B cell (primary cell): ENCODE measurements around the gene C15orf40. TPM values are rescaled to one million over a fixed set of nuclear protein-coding genes. Genes with fewer than 3 reads are reported as not detected.
A peak's percentile ranks its signal among the peaks of the same experiment; 100 is the strongest.

Experiments used
- ATAC-seq: fragments of 200-7000 bp; cut with Tn5 transposase; one replicate; pipeline ENCODE4 v1.10.0; 2021; ENCODE audit warnings: low read depth, mild to moderate bottlenecking, moderate number of reproducible peaks, moderate library complexity
- CTCF ChIA-PET: fragments of 350-600 bp; sonication (Branson Sonifier 250); formaldehyde crosslinking; loops from one replicate; lab custom pipeline; 2021; ENCODE audit warnings: antibody characterized with exemption, inconsistent platforms; lab: Charles Lee
- POLR2A ChIA-PET: fragments of 350-600 bp; sonication (Branson Sonifier 250); formaldehyde crosslinking; loops from one replicate; lab custom pipeline; 2021; ENCODE audit warnings: antibody characterized with exemption; lab: Charles Lee
- DNase-seq: peaks from one replicate; pipeline ENCODE4 v3.0.0; 2013
- H2AFZ ChIP-seq: 2 replicates; pipeline ENCODE4 v1.6.1; 2012; ENCODE audit warnings: mild to moderate bottlenecking, low read depth, low read length; ENCODE audit not compliant: insufficient read depth, poor library complexity, severe bottlenecking
- H3K27ac ChIP-seq, 2 donors: 1 replicate in 1 of 2; 2 replicates in 1 of 2; pipeline ENCODE4 v1.5.1; 2012 to 2013; ENCODE audit warnings: low read length in 2 of 2, mild to moderate bottlenecking in 2 of 2, moderate library complexity in 1 of 2
- H3K27me3 ChIP-seq, 4 experiments: fragments of 200-600 bp in 1 of 4; sonication (generic) in 1 of 4; replicated peaks in 1 of 4; 1 replicate in 2 of 4; 2 replicates in 2 of 4; pipeline versions ENCODE4 v1.6.1 to v1.7.0; 2013 to 2016; ENCODE audit warnings: low read length in 3 of 4, mild to moderate bottlenecking in 2 of 4, mixed read lengths in 1 of 4, moderate library complexity in 1 of 4; ENCODE audit not compliant: insufficient read depth in 4 of 4, control insufficient read depth in 3 of 4; ENCODE audit errors: control extremely low read depth in 1 of 4
- H3K36me3 ChIP-seq, 2 experiments: replicated peaks in 1 of 2; 1 replicate in 1 of 2; 2 replicates in 1 of 2; pipeline versions ENCODE4 v1.6.1 to v1.7.1; 2013; ENCODE audit warnings: low read length in 1 of 2; ENCODE audit not compliant: insufficient read depth in 2 of 2, control insufficient read depth in 1 of 2; ENCODE audit errors: control extremely low read depth in 1 of 2, extremely low read depth in 1 of 2
- H3K4me1 ChIP-seq, 2 donors: fragments of 200-600 bp in 1 of 2; sonication (generic) in 1 of 2; 1 replicate in 1 of 2; 2 replicates in 1 of 2; pipeline versions ENCODE4 v1.5.1 to v1.6.1; 2013 to 2017; ENCODE audit warnings: low read length in 2 of 2; ENCODE audit not compliant: control insufficient read depth in 2 of 2, insufficient read depth in 2 of 2
- H3K4me2 ChIP-seq: replicated peaks from 2 replicates; pipeline ENCODE3; 2012; ENCODE audit warnings: mild to moderate bottlenecking, low read depth, low read length; ENCODE audit not compliant: poor library complexity, severe bottlenecking
- H3K4me3 ChIP-seq, 5 experiments: fragments of 200-600 bp in 1 of 5; sonication (generic) in 1 of 5; 1 replicate in 3 of 5; 2 replicates in 2 of 5; pipeline versions ENCODE4 v1.5.1 to v1.7.0; 2011 to 2016; ENCODE audit warnings: low read length in 4 of 5, mild to moderate bottlenecking in 4 of 5, low read depth in 2 of 5, control low read depth in 1 of 5, moderate library complexity in 1 of 5; ENCODE audit not compliant: insufficient read depth in 1 of 5; ENCODE audit errors: control extremely low read depth in 1 of 5, extremely low read depth in 1 of 5
- H3K79me2 ChIP-seq: fragments of 200-600 bp; sonication (generic); one replicate; pipeline ENCODE4 v1.6.0; 2016; ENCODE audit warnings: low read length; ENCODE audit not compliant: control insufficient read depth, insufficient read depth
- H3K9ac ChIP-seq: fragments of 200-600 bp; sonication (generic); 2 replicates; pipeline ENCODE4 v1.6.1; 2017; ENCODE audit warnings: mild to moderate bottlenecking, low read length, moderate library complexity
- H3K9me3 ChIP-seq, 3 donors: one replicate each; pipeline versions ENCODE4 v1.6.1 to v1.7.1; 2013; ENCODE audit warnings: low read length in 2 of 3; ENCODE audit not compliant: control insufficient read depth in 2 of 3, insufficient read depth in 1 of 3; ENCODE audit errors: control extremely low read depth in 1 of 3
- H4K20me1 ChIP-seq: 2 replicates; pipeline ENCODE4 v1.6.0; 2012; ENCODE audit warnings: mild to moderate bottlenecking, low read length; ENCODE audit not compliant: insufficient read depth, control insufficient read depth, poor library complexity, severe bottlenecking
- H3K27ac Mint-ChIP-seq: one replicate; pipeline ENCODE4 v1.8.0; 2021; ENCODE audit warnings: mixed read lengths
- H3K27me3 Mint-ChIP-seq: one replicate; pipeline ENCODE4 v1.8.0; 2021; ENCODE audit warnings: mixed read lengths
- H3K4me1 Mint-ChIP-seq: one replicate; pipeline ENCODE4 v1.8.0; 2021; ENCODE audit warnings: mixed read lengths
- H3K4me3 Mint-ChIP-seq: one replicate; pipeline ENCODE4 v1.8.0; 2021; ENCODE audit warnings: mixed read lengths
- H3K9me3 Mint-ChIP-seq: one replicate; pipeline ENCODE4 v1.8.0; 2022; ENCODE audit warnings: mixed read lengths; ENCODE audit not compliant: insufficient read depth
- EZH2 ChIP-seq: IDR thresholded peaks from 2 replicates; pipeline ENCODE4 v1.6.1; 2012; ENCODE audit warnings: borderline replicate concordance, low read depth, mild to moderate bottlenecking, moderate library complexity, low read length; ENCODE audit not compliant: insufficient read depth, poor library complexity, severe bottlenecking
- WGBS: methylation state at CpG from one replicate; pipeline ENCODE4 v1.1.5; 2013; ENCODE audit warnings: missing lambda C conversion rate; ENCODE audit not compliant: insufficient coverage; 5-methylcytosine and 5-hydroxymethylcytosine counted together
- intact Hi-C: fragments of 100-400 bp; cut with micrococcal nuclease; formaldehyde crosslinking; loops from one replicate; pipeline ENCODE4 v1.10.0; 2022
- polyA plus RNA-seq: library from polyadenylated mRNA; depleted of rRNA; stranded (reverse); fragments of >200 nt; gene quantifications from 2 replicates; pipeline ENCODE4 v1.2.3, GENCODE V29; 2012
- total RNA-seq, 2 donors: library from RNA; stranded (reverse); fragments of 120-200 nt in 1 of 2; gene quantifications; 1 replicate in 1 of 2; 2 replicates in 1 of 2; pipeline versions ENCODE4 v1.2.3 to v1.2.4, GENCODE V29; 2013 to 2022
- TF ChIP-seq, protein P1 (sequence below): fragments of 200-600 bp; IDR thresholded peaks from one replicate; pipeline ENCODE4 v1.8.0; 2022; ENCODE audit warnings: antibody characterized with exemption, mild to moderate bottlenecking

C15orf40 gene
- total and polyA plus RNA-seq, 2 donors (not counting 1 experiment from before 2014, with no cell fraction given): 24.0 to 40.7 TPM

- peaks cover 6 to 8% of the 10 kb centered on the region in 2 donors for H3K4me1 ChIP-seq
- H3K4me1 Mint-ChIP-seq: peaks cover 7% of the 10 kb centered on the region
- WGBS: 93% methylated on average over 3 of the region's 6 CpGs
Observed at GRCh38 chr15:82999426-82999825, 12.0 kb downstream of the C15orf40 start.

DNA sequence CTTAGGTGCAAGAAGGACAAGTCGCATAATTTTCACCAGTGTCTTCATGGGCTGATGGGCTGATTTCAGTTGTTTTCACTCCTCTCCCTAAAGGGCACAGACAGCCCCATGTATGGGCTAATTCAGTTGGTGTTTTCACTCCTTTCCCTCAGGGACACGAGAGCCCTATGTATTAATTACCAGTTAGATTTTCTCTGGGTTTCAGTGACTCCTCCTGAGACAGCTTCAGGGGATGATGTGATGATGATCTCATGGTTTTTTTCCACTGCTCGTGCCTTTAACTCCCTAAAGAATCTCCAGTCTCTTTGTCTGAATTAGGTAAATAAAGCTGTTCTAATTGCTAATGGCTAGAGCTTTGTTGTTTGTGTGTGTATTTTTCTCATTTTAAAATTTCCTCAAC lies 15.5 kb downstream of the C15orf40 start:
- Mint-ChIP-seq H3K4me3 (no peak overlapping the region), H3K9me3 (no peaks in the 10 kb centered on the region), H3K4me1 (peaks cover 7% of the 10 kb centered on the region), H3K27ac (no peak overlapping the region), H3K27me3 (no peaks in the 10 kb centered on the region)
- Histone ChIP-seq H3K9me3 (no peaks in the 10 kb centered on the region), H3K4me1 (peaks cover 6 to 8% of the 10 kb centered on the region in 2 donors), H3K27ac (no peak overlapping the region), H3K79me2 (no peaks in the 10 kb centered on the region), H3K9ac (no peak overlapping the region), H3K4me2 (no peak overlapping the region), H3K27me3 (no peaks in the 10 kb centered on the region), H3K36me3 (peaks cover 1 to 5% of the 10 kb centered on the region in 2 experiments), H4K20me1 (no peaks in the 10 kb centered on the region), H3K4me3 (no peak overlapping the region), H2AFZ (no peak overlapping the region)
- no CpG with 5 or more reads among the region's 3 CpGs for WGBS
- POLR2A ChIA-PET: no interaction called here
- ATAC-seq: no peak
- TF ChIP-seq, protein P1, sequence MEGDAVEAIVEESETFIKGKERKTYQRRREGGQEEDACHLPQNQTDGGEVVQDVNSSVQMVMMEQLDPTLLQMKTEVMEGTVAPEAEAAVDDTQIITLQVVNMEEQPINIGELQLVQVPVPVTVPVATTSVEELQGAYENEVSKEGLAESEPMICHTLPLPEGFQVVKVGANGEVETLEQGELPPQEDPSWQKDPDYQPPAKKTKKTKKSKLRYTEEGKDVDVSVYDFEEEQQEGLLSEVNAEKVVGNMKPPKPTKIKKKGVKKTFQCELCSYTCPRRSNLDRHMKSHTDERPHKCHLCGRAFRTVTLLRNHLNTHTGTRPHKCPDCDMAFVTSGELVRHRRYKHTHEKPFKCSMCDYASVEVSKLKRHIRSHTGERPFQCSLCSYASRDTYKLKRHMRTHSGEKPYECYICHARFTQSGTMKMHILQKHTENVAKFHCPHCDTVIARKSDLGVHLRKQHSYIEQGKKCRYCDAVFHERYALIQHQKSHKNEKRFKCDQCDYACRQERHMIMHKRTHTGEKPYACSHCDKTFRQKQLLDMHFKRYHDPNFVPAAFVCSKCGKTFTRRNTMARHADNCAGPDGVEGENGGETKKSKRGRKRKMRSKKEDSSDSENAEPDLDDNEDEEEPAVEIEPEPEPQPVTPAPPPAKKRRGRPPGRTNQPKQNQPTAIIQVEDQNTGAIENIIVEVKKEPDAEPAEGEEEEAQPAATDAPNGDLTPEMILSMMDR: no peak
- no peak for TF ChIP-seq EZH2
- intact Hi-C loops: no loop called here
- CTCF ChIA-PET: interaction anchor here (1.1 to 1.7 kb wide), 3 partner anchors 14 to 151 kb away, joined by 3 read pairs; no protein-coding TSS in a partner anchor
- no peak for DNase-seq

More at GRCh38 chr15:82999426-82999825, 12.0 kb downstream of the C15orf40 start:
- Mint-ChIP-seq H3K9me3 (no peaks in the 10 kb centered on the region), H3K27me3 (no peaks in the 10 kb centered on the region), H3K27ac (no peak overlapping the region), H3K4me3 (no peak overlapping the region)
- ChIA-PET POLR2A (no interaction called here), CTCF (interaction anchor here (0.8 to 3.8 kb wide), 17 partner anchors 12 to 472 kb away, joined by 3 to 27 read pairs (median 5); partner anchors contain the start of genes C15orf40, FSD2, RAMAC and RPS17)
- no peak overlapping the region for H3K4me2 ChIP-seq
- no peak for DNase-seq
- H3K9ac ChIP-seq: no peak overlapping the region
- ATAC-seq: no peak
- no peaks in the 10 kb centered on the region for H3K9me3 ChIP-seq
- no peaks in the 10 kb centered on the region for H3K36me3 ChIP-seq
- intact Hi-C loops: no loop called here
- H4K20me1 ChIP-seq: no peaks in the 10 kb centered on the region
- TF ChIP-seq EZH2: no peak
- TF ChIP-seq, protein P1: no peak
- H3K79me2 ChIP-seq: no peaks in the 10 kb centered on the region
- peak overlapping the region in 1 of 2 donors; percentile 62 for H3K27ac ChIP-seq
- no peak overlapping the region for H2AFZ ChIP-seq
- H3K27me3 ChIP-seq: no peaks in the 10 kb centered on the region
- H3K4me3 ChIP-seq: no peak overlapping the region
